Left ventricle myocardium inferior (tissue), 1 donor: ENCODE results near the gene CEACAM18. TPM values are rescaled to one million over a fixed set of nuclear protein-coding genes. Genes with fewer than 3 reads are reported as not detected.

Experiments
- DNase-seq: peaks from one replicate; pipeline ENCODE4 v3.0.0-alpha.2; 2020
- H3K27ac ChIP-seq: fragments of 200-600 bp; replicated peaks from 2 replicates; pipeline ENCODE4 v1.8.0; 2021
- H3K27me3 ChIP-seq: fragments of 200-600 bp; 2 replicates; pipeline ENCODE4 v1.8.0; 2021; ENCODE audit warnings: low read depth
- H3K36me3 ChIP-seq: fragments of 200-600 bp; 2 replicates; pipeline ENCODE4 v1.8.0; 2021
- H3K4me1 ChIP-seq: fragments of 200-600 bp; 2 replicates; pipeline ENCODE4 v1.8.0; 2021
- H3K4me3 ChIP-seq: fragments of 200-600 bp; 2 replicates; pipeline ENCODE4 v1.8.0; 2021; ENCODE audit warnings: mild to moderate bottlenecking, moderate library complexity
- H3K9me3 ChIP-seq: fragments of 200-600 bp; replicated peaks from 2 replicates; pipeline ENCODE4 v1.8.0; 2021
- CTCF ChIP-seq: fragments of 200-600 bp; IDR thresholded peaks from 2 replicates; pipeline ENCODE4 v1.8.0; 2021; ENCODE audit warnings: antibody characterized with exemption, mild to moderate bottlenecking, borderline replicate concordance
- intact Hi-C: fragments of 100-400 bp; cut with micrococcal nuclease; formaldehyde crosslinking; loops from one replicate; pipeline ENCODE4 v1.11.0; 2022
- long read RNA-seq: library from polyadenylated mRNA; unstranded; transcript quantifications from one replicate; pipeline ENCODE4 v2.0.0, GENCODE V29; 2021
- total RNA-seq: library from RNA; stranded (reverse); fragmentation: NEBNext Ultra II Directional; extraction: Animal tissue kit (Norgen Biotek cat#: 25700); gene quantifications from one replicate; pipeline ENCODE4 v1.2.1, GENCODE V29; 2021
- donor health status: DM: no; HTN: yes; CAD: no; lungs with severe emphysema.

The CEACAM18 gene
- not detected for total RNA-seq
- long read RNA-seq, result 0 reads

DNA sequence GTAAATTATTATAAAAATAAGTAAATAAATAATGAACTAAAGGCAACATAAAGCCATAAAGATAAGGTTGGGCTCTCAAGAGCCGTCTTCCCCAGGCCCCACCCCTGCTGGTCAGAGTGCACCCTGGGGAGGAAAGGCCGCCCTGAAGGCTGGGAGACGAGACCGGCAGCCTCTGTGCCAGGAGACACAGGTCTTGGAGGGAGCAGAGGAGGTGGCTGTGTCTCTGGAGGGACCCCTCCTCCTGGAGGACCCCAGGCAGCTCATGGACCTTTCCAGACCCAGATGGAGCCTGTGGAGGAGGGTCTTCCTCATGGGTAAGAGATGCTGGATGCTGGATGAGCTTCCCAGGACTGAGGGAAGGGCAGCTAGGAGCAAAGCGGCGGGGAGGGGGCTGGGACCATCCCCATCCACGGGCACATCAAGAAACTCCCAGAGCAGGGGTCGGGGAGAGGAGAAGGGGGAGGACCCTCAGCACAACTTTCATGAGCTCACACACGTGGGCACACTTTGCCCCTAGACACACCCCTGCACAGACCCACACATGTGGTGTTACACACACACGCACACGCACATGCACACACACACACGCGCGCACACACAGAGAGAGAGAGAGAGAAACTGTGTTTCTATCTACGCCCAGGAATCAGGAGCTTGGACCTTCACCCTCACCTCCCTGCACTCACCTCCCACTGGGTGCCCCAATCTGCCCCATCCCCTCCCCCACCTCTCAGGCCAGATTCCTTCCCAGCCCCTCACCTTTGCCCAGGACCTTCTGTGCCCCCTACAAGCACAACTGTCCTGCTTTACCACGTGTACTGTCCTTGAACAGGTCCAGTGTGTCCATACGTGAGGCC is at the start of gene CEACAM18:
Gene CEACAM18 (plus strand): TSS at position 159 of the 854 bp plus-strand sequence.
- no peak for TF ChIP-seq CTCF
- no peaks in the 10 kb centered on the region for H3K36me3 ChIP-seq
- H3K9me3 ChIP-seq, result no peaks in the 10 kb centered on the region
- no peak within 1 kb of the TSS for H3K27ac ChIP-seq
- no peak within 1 kb of the TSS for H3K4me3 ChIP-seq
- H3K4me1 ChIP-seq, result no peaks in the 10 kb centered on the region
- peaks cover 90% of the 10 kb centered on the region for H3K27me3 ChIP-seq
- intact Hi-C loops, result loop anchor here (10.0 kb wide), 1 partner anchor 296 kb away; no protein-coding TSS in a partner anchor
- DNase-seq, result no peak

- H3K4me3 ChIP-seq, result no peak overlapping the region
- peaks cover 6% of the 10 kb centered on the region for H3K9me3 ChIP-seq
- H3K27me3 ChIP-seq, result peaks cover 61% of the 10 kb centered on the region
- H3K36me3 ChIP-seq, result no peaks in the 10 kb centered on the region
- intact Hi-C loops, result no loop called here
- TF ChIP-seq CTCF, result no peak
- H3K27ac ChIP-seq, result no peak overlapping the region
- no peaks in the 10 kb centered on the region for H3K4me1 ChIP-seq
- no peak for DNase-seq
These were observed 48.1 kb upstream of the CEACAM18 start for GRCh38 chr19:51430221-51430620.

DNA sequence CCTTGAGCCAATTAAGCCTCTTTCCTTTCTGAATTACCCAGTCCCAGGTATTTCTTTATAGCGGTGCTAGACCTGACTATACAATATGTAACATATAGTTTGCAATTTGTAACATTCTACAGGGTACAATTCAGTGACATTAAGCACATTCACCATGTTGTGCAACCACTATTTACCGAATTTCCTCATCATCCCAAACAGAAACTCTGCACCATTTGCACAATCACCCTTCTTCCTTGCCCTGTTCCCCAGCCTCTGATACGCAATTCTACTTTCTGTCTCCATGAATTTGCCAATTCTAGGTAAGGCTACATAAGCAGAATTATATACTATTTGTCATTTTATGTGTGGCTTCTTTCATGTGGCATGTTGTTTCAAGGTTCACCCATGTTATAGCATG is 47.2 kb upstream of the CEACAM18 start:
- H3K27ac ChIP-seq, result no peak overlapping the region
- intact Hi-C loops, result no loop called here

GRCh38 chr19:51433043-51433442 is 45.3 kb upstream of the CEACAM18 start:
- no peak for TF ChIP-seq CTCF
- peaks cover 3% of the 10 kb centered on the region for H3K9me3 ChIP-seq

More for the DNA sequence above, 47.2 kb upstream of the CEACAM18 start:
- H3K9me3 ChIP-seq, result peaks cover 6% of the 10 kb centered on the region
- H3K4me1 ChIP-seq, result no peaks in the 10 kb centered on the region
- no peaks in the 10 kb centered on the region for H3K36me3 ChIP-seq
- H3K27me3 ChIP-seq, result peaks cover 62% of the 10 kb centered on the region
- DNase-seq, result no peak
- TF ChIP-seq CTCF, result no peak
- no peak overlapping the region for H3K4me3 ChIP-seq

GRCh38 chr19:51434456-51434855 is 43.9 kb upstream of the CEACAM18 start:
- no peaks in the 10 kb centered on the region for H3K9me3 ChIP-seq
- peaks cover 80% of the 10 kb centered on the region for H3K27me3 ChIP-seq
- TF ChIP-seq CTCF, result no peak
- H3K27ac ChIP-seq, result no peak overlapping the region
- no peak overlapping the region for H3K4me3 ChIP-seq
- intact Hi-C loops, result no loop called here
- no peaks in the 10 kb centered on the region for H3K36me3 ChIP-seq
- no peaks in the 10 kb centered on the region for H3K4me1 ChIP-seq
- no peak for DNase-seq

More at GRCh38 chr19:51433043-51433442, 45.3 kb upstream of the CEACAM18 start:
- no peaks in the 10 kb centered on the region for H3K36me3 ChIP-seq
- no peak overlapping the region for H3K27ac ChIP-seq
- intact Hi-C loops, result no loop called here
- no peak for DNase-seq
- H3K4me3 ChIP-seq, result no peak overlapping the region
- peaks cover 66% of the 10 kb centered on the region for H3K27me3 ChIP-seq
- H3K4me1 ChIP-seq, result no peaks in the 10 kb centered on the region
